ENCODE measurements around the gene COL5A2. TPM values are rescaled to one million over a fixed set of nuclear protein-coding genes. Genes with fewer than 3 reads are reported as not detected.

Gene COL5A2
- total RNA-seq, 1 donor from 2014 or later: 459 TPM

GRCh38 chr2:189175869-189176433 lies 3.6 kb downstream of the COL5A2 start:
- H3K9me3 Mint-ChIP-seq: no peaks in the 10 kb centered on the region
- DNase-seq (ENCODE audit: low spot score in 2 of 2, unreplicated experiment in 2 of 2): no peak
- no peaks in the 10 kb centered on the region for H3K27me3 Mint-ChIP-seq (ENCODE audit: low read depth)
- peaks cover 36% of the 10 kb centered on the region for H3K4me1 Mint-ChIP-seq
- peak overlapping the region; percentile 80 for H3K27ac Mint-ChIP-seq
- TF ChIP-seq, protein P1, sequence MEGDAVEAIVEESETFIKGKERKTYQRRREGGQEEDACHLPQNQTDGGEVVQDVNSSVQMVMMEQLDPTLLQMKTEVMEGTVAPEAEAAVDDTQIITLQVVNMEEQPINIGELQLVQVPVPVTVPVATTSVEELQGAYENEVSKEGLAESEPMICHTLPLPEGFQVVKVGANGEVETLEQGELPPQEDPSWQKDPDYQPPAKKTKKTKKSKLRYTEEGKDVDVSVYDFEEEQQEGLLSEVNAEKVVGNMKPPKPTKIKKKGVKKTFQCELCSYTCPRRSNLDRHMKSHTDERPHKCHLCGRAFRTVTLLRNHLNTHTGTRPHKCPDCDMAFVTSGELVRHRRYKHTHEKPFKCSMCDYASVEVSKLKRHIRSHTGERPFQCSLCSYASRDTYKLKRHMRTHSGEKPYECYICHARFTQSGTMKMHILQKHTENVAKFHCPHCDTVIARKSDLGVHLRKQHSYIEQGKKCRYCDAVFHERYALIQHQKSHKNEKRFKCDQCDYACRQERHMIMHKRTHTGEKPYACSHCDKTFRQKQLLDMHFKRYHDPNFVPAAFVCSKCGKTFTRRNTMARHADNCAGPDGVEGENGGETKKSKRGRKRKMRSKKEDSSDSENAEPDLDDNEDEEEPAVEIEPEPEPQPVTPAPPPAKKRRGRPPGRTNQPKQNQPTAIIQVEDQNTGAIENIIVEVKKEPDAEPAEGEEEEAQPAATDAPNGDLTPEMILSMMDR (IDR thresholded peaks at IDR 0.05; ENCODE audit: unreplicated experiment): no peak
- peaks cover 6% of the 10 kb centered on the region for H3K36me3 Mint-ChIP-seq
- peak overlapping the region; percentile 87 for H3K4me3 Mint-ChIP-seq

- DNase-seq (ENCODE audit: low spot score in 2 of 2, unreplicated experiment in 2 of 2): no peak
- no peak overlapping the region for H3K27ac Mint-ChIP-seq
- TF ChIP-seq, protein P1 (IDR thresholded peaks at IDR 0.05; ENCODE audit: unreplicated experiment): peak; percentile 36
- no peaks in the 10 kb centered on the region for H3K27me3 Mint-ChIP-seq (ENCODE audit: low read depth)
- H3K9me3 Mint-ChIP-seq: no peaks in the 10 kb centered on the region
- peaks cover 35% of the 10 kb centered on the region for H3K4me1 Mint-ChIP-seq
- no peak overlapping the region for H3K4me3 Mint-ChIP-seq
- H3K36me3 Mint-ChIP-seq: peaks cover 6% of the 10 kb centered on the region
These were observed 7.5 kb downstream of the COL5A2 start for GRCh38 chr2:189171956-189172609.

GRCh38 chr2:189168856-189169499 lies 10.6 kb downstream of the COL5A2 start:
- Mint-ChIP-seq H3K36me3 (peaks cover 5% of the 10 kb centered on the region), H3K4me1 (peaks cover 41% of the 10 kb centered on the region), H3K27ac (peak overlapping the region; percentile 65), H3K4me3 (no peak overlapping the region), H3K27me3 (ENCODE audit: low read depth) (no peaks in the 10 kb centered on the region), H3K9me3 (no peaks in the 10 kb centered on the region)
- TF ChIP-seq, protein P1 (IDR thresholded peaks at IDR 0.05; ENCODE audit: unreplicated experiment): no peak
- no peak for DNase-seq (ENCODE audit: low spot score in 2 of 2, unreplicated experiment in 2 of 2)

- Mint-ChIP-seq H3K4me3 (no peak overlapping the region), H3K27me3 (ENCODE audit: low read depth) (no peaks in the 10 kb centered on the region), H3K36me3 (peaks cover 3% of the 10 kb centered on the region), H3K27ac (peak overlapping the region; percentile 90), H3K4me1 (peaks cover 62% of the 10 kb centered on the region), H3K9me3 (no peaks in the 10 kb centered on the region)
- TF ChIP-seq, protein P1 (IDR thresholded peaks at IDR 0.05; ENCODE audit: unreplicated experiment): no peak
- DNase-seq (ENCODE audit: low spot score in 2 of 2, unreplicated experiment in 2 of 2): no peak
These were observed 13.7 kb downstream of the COL5A2 start for GRCh38 chr2:189165656-189166380.

- TF ChIP-seq, protein P1 (IDR thresholded peaks at IDR 0.05; ENCODE audit: unreplicated experiment): no peak
- Mint-ChIP-seq H3K4me3 (no peak overlapping the region), H3K9me3 (no peaks in the 10 kb centered on the region), H3K4me1 (peaks cover 69% of the 10 kb centered on the region), H3K36me3 (peaks cover 3% of the 10 kb centered on the region), H3K27ac (peak overlapping the region; percentile 79), H3K27me3 (ENCODE audit: low read depth) (no peaks in the 10 kb centered on the region)
- no peak for DNase-seq (ENCODE audit: low spot score in 2 of 2, unreplicated experiment in 2 of 2)
These were observed 14.8 kb downstream of the COL5A2 start for GRCh38 chr2:189164746-189165145.

Measured in mesothelial cell of epicardium (in vitro differentiated cells).